ENCODE data around the gene MEGF8.

MEGF8 gene

DNA sequence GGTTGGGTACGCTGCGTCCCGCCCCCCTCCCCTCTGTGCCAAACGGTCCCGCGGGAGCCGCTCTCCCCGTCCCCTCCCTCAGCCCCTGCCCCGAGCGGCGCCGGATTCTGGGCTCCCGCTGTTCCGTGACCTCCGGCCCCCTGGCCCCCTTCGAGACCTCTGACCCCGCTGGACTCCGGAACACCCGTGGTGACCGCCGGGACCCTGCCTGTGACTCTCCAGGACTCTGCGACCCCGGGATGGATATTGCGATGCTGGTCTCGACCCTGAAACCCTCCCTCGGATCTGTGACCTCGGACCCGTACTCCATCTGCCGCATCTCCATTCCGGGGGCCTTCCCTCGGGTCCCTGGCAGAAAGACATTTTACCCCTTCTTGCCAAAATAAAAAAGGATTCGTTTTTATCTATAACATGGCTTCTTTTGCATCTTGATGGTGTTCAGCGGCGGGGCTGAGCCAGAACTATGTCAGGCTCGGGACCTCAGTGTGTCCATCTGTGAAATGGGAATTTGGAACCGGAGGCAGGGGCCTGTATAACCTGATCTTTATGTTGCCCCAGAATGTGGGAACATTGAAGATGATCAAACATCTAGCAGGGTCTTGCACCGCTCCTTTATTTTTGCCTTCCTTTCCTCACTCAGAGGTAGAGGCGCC, 654 bp upstream of the MEGF8 start:
- TF ChIP-seq ZFX (IDR thresholded peaks at IDR 0.05; ENCODE audit: borderline replicate concordance) = no peak
- TF ChIP-seq, protein P1, sequence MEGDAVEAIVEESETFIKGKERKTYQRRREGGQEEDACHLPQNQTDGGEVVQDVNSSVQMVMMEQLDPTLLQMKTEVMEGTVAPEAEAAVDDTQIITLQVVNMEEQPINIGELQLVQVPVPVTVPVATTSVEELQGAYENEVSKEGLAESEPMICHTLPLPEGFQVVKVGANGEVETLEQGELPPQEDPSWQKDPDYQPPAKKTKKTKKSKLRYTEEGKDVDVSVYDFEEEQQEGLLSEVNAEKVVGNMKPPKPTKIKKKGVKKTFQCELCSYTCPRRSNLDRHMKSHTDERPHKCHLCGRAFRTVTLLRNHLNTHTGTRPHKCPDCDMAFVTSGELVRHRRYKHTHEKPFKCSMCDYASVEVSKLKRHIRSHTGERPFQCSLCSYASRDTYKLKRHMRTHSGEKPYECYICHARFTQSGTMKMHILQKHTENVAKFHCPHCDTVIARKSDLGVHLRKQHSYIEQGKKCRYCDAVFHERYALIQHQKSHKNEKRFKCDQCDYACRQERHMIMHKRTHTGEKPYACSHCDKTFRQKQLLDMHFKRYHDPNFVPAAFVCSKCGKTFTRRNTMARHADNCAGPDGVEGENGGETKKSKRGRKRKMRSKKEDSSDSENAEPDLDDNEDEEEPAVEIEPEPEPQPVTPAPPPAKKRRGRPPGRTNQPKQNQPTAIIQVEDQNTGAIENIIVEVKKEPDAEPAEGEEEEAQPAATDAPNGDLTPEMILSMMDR (IDR thresholded peaks at IDR 0.05) = peak; percentile 91; the same call in 1 of the 2 replicates
- peak overlapping the region; percentile 69 for H3K27ac ChIP-seq

DNA sequence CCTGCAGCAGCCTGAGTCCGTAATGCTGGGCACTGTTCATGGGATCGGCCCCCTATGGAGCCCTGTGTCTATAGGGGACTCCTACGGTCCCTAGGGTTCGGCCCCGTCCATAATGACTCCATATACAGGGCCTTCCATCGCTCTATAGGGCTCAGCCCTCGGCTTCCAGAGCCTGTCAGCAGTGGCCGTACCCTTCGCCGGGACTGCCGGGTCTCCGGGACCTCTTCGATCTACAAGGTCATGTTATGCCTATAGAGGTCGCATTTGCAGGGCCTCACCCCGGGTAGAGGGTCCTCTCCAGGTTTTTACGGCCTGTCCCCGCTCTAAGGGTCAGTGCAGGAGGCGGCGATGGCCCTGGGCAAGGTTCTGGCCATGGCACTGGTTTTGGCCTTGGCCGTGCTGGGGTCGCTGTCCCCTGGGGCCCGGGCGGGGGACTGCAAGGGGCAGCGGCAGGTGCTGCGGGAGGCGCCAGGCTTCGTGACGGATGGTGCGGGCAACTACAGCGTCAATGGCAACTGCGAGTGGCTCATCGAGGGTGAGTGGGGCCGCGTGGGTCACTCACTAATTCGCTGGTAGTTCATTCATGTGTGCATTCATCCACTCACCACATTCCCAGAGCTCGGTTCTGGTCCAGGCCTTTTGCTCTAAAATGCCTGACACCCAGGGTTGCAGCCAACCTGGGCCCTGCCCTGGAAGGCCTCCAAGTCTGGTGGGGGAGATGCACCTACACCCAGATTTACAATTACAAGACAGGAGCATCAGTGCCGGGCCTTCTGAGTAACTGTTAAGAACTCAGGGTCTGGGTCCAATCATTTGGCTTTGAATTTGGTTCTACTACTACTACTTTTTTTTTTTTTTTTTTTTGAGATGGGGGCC, 699 bp downstream of the MEGF8 start:
- TF ChIP-seq, protein P1 (IDR thresholded peaks at IDR 0.05) = 0 out of 2 replicates have a peak, but pooled peaks have one; percentile 13
- no peak for TF ChIP-seq ZFX (IDR thresholded peaks at IDR 0.05; ENCODE audit: borderline replicate concordance)
- H3K27ac ChIP-seq = peak overlapping the region; percentile 69

DNA sequence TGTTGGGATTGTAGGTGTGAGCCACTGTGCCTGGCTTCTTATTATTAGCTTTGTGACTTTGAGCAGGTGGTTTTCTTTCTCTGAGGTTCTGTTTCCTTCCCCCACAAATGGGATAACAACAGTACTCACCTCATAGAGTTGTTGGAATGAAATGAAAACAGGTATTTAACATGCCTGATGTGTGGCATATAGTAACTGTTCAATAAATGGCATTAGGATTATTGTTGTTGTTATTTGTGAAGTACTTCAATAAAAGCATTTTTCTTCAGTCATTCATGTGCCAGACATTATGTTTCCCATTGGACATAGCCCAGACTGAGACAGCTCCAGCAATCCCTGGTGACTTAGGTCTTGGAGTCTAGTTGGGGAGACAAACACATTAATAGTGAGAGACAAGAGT, 1.5 kb downstream of the MEGF8 start:
- TF ChIP-seq, protein P1 (IDR thresholded peaks at IDR 0.05) = no peak
- no peak for TF ChIP-seq ZFX (IDR thresholded peaks at IDR 0.05; ENCODE audit: borderline replicate concordance)

DNA sequence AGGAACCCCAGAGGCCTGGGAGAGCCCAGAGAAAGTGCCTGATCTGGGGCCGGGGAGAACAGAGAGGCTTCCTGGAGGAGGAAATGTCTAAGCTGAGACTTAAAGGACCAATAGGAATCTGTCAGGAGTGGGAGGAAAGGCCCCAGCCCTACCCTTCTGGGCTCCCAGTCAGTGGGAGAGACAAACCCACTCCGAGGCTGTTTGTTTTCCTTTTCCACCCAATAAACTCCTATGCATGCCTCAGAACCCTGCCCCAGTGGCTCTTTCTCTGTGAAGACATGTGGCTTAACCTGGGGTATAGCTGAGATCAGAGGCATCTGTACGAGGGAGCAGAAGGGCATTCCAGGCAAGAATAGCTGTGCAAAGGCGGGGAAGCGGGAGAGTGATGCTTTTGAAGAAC, 1.9 kb downstream of the MEGF8 start:
- H3K27ac ChIP-seq = no peak overlapping the region
- no peak for TF ChIP-seq ZFX (IDR thresholded peaks at IDR 0.05; ENCODE audit: borderline replicate concordance)
- TF ChIP-seq, protein P1 (IDR thresholded peaks at IDR 0.05) = no peak

More for the DNA sequence above, 1.5 kb downstream of the MEGF8 start:
- no peak overlapping the region for H3K27ac ChIP-seq

GRCh38 chr19:42328106-42328505, 2.7 kb downstream of the MEGF8 start:
- TF ChIP-seq ZFX (IDR thresholded peaks at IDR 0.05; ENCODE audit: borderline replicate concordance) = no peak
- TF ChIP-seq, protein P1 (IDR thresholded peaks at IDR 0.05) = no peak
- H3K27ac ChIP-seq = no peak overlapping the region

GRCh38 chr19:42328854-42329253, 3.4 kb downstream of the MEGF8 start:
- no peak overlapping the region for H3K27ac ChIP-seq
- TF ChIP-seq ZFX (IDR thresholded peaks at IDR 0.05; ENCODE audit: borderline replicate concordance) = no peak
- TF ChIP-seq, protein P1 (IDR thresholded peaks at IDR 0.05) = no peak

Data from 22Rv1 (cell line).